A673 (cell line): Measurements from ENCODE around the gene PYHIN1. TPM values are rescaled to one million over a fixed set of nuclear protein-coding genes. Genes with fewer than 3 reads are reported as not detected.

Experiments
- BruUV-seq: library from RNA; stranded (reverse); fragments of 400-500 nt; replicated peaks from 2 replicates; lab custom pipeline; 2021; lab: Mats Ljungman, UMichigan
- CTCF ChIA-PET: fragments of 300-600 bp; sonication (Branson Sonifier 250); formaldehyde crosslinking; loops from one replicate; lab custom pipeline; 2022; ENCODE audit warnings: antibody characterized with exemption; lab: Charles Lee
- POLR2A ChIA-PET: fragments of 300-600 bp; sonication (Branson Sonifier 250); formaldehyde crosslinking; loops from one replicate; lab custom pipeline; 2022; ENCODE audit warnings: antibody characterized with exemption; ENCODE audit not compliant: low non-redundant PET; lab: Charles Lee
- DNase-seq: peaks from one replicate; pipeline ENCODE4 v3.0.0-alpha.2; 2015; ENCODE audit warnings: low spot score
- H3K27ac ChIP-seq: fragments of 200-600 bp; sonication (generic); 2 replicates; pipeline ENCODE4 v1.5.1; 2016; ENCODE audit warnings: mixed run types, low read depth, mild to moderate bottlenecking, mixed read lengths, antibody characterized with exemption, low read length; ENCODE audit not compliant: poor library complexity, severe bottlenecking
- H3K27me3 ChIP-seq: fragments of 200-600 bp; sonication (generic); replicated peaks from 2 replicates; pipeline ENCODE4 v1.6.1; 2017; ENCODE audit warnings: mixed run types, low read depth, mild to moderate bottlenecking, mixed read lengths, antibody characterized with exemption, low read length; ENCODE audit not compliant: insufficient read depth, poor library complexity
- H3K36me3 ChIP-seq: fragments of 200-600 bp; sonication (generic); 2 replicates; pipeline ENCODE4 v1.6.1; 2016; ENCODE audit warnings: mixed run types, mild to moderate bottlenecking, mixed read lengths, antibody characterized with exemption, low read length; ENCODE audit not compliant: insufficient read depth, poor library complexity, severe bottlenecking
- H3K4me1 ChIP-seq: fragments of 200-600 bp; sonication (generic); 2 replicates; pipeline ENCODE4 v1.6.1; 2017; ENCODE audit warnings: mixed run types, mild to moderate bottlenecking, mixed read lengths, antibody characterized with exemption, low read length; ENCODE audit not compliant: insufficient read depth, poor library complexity, severe bottlenecking
- H3K4me3 ChIP-seq: fragments of 200-600 bp; sonication (generic); 2 replicates; pipeline ENCODE4 v1.5.1; 2016; ENCODE audit warnings: low read depth, mixed run types, mild to moderate bottlenecking, mixed read lengths, low read length; ENCODE audit not compliant: poor library complexity, severe bottlenecking
- H3K9me3 ChIP-seq: fragments of 200-600 bp; sonication (generic); 2 replicates; pipeline ENCODE4 v1.6.1; 2016; ENCODE audit warnings: mixed run types, low read depth, mild to moderate bottlenecking, mixed read lengths, antibody characterized with exemption, low read length; ENCODE audit not compliant: poor library complexity, severe bottlenecking
- CTCF ChIP-seq: fragments of 300-800, 200-600 bp; sonication (generic); conservative IDR thresholded peaks from 2 replicates; pipeline ENCODE4 v1.5.1; 2017; ENCODE audit warnings: low read depth, mild to moderate bottlenecking, antibody characterized with exemption, low read length, moderate library complexity, mixed read lengths
- EZH2 ChIP-seq: fragments of 200-600 bp; sonication (generic); IDR thresholded peaks from 2 replicates; pipeline ENCODE4 v1.6.1; 2017; ENCODE audit warnings: borderline replicate concordance, low read depth, mild to moderate bottlenecking, mixed read lengths, antibody characterized with exemption, low read length; ENCODE audit not compliant: poor library complexity, severe bottlenecking
- intact Hi-C: fragments of 100-400 bp; cut with micrococcal nuclease; formaldehyde crosslinking; loops from one replicate; pipeline ENCODE4 v1.10.0; 2022; ENCODE audit not compliant: unreplicated experiment
- total RNA-seq: library from RNA; stranded (reverse); gene quantifications from 2 replicates; pipeline ENCODE4 v1.2.3, GENCODE V29; 2021

PYHIN1 gene
- total RNA-seq, 1 experiment from 2014 or later, result not detected

- ChIA-PET POLR2A (no interaction called here), CTCF (no interaction called here)
- intact Hi-C loops, result no loop called here
- H3K4me1 ChIP-seq, result no peaks in the 10 kb centered on the region
- no peak overlapping the region for H3K27ac ChIP-seq
- H3K9me3 ChIP-seq, result no peaks in the 10 kb centered on the region
- BruUV-seq, result no TSS peak
- H3K4me3 ChIP-seq, result no peak overlapping the region
- H3K27me3 ChIP-seq, result peaks cover 33% of the 10 kb centered on the region
- H3K36me3 ChIP-seq, result no peaks in the 10 kb centered on the region
- no peak for TF ChIP-seq EZH2
- TF ChIP-seq CTCF, result no peak
- DNase-seq, result no peak
Measured at GRCh38 chr1:158962983-158963382, 31.6 kb downstream of the PYHIN1 start.

GRCh38 chr1:158969166-158969565 lies 37.8 kb downstream of the PYHIN1 start:
- intact Hi-C loops, result no loop called here
- ChIA-PET CTCF (no interaction called here), POLR2A (no interaction called here)
- no peak for TF ChIP-seq CTCF
- no peak for TF ChIP-seq EZH2
- no peak for DNase-seq
- Histone ChIP-seq H3K9me3 (no peaks in the 10 kb centered on the region), H3K27ac (no peak overlapping the region), H3K27me3 (peaks cover 24% of the 10 kb centered on the region), H3K4me1 (no peaks in the 10 kb centered on the region), H3K4me3 (no peak overlapping the region), H3K36me3 (no peaks in the 10 kb centered on the region)
- no TSS peak for BruUV-seq

GRCh38 chr1:158969855-158970254 lies 38.5 kb downstream of the PYHIN1 start:
- Histone ChIP-seq H3K27ac (no peak overlapping the region), H3K9me3 (no peaks in the 10 kb centered on the region), H3K36me3 (no peaks in the 10 kb centered on the region), H3K4me3 (no peak overlapping the region), H3K27me3 (peaks cover 26% of the 10 kb centered on the region), H3K4me1 (no peaks in the 10 kb centered on the region)
- no peak for DNase-seq
- BruUV-seq, result no TSS peak
- CTCF ChIA-PET, result no interaction called here
- no peak for TF ChIP-seq CTCF
- no peak for TF ChIP-seq EZH2
- POLR2A ChIA-PET, result no interaction called here
- intact Hi-C loops, result no loop called here
